ENCODE data around the gene UBA1. TPM values are rescaled to one million over a fixed set of nuclear protein-coding genes. Genes with fewer than 3 reads are reported as not detected.

UBA1 gene
- total RNA-seq, 4 donors from 2014 or later: 114 to 203 (median 146) TPM

- TF ChIP-seq POLR2A (IDR thresholded peaks at IDR 0.05) (no peak), CTCF (IDR thresholded peaks at IDR 0.05) (no peak)
- peaks cover 0 to 16% (median 0%) of the 10 kb centered on the region in 3 donors for H3K36me3 ChIP-seq
- peak in 1 of 3 donors; percentile 40 for DNase-seq
- H3K4me3 ChIP-seq: no peak overlapping the region
- H3K27ac ChIP-seq: no peak overlapping the region
- H3K4me1 ChIP-seq: no peaks in the 10 kb centered on the region
- no peaks in the 10 kb centered on the region for H3K27me3 ChIP-seq
- no peaks in the 10 kb centered on the region for H3K9me3 ChIP-seq
These were observed 36.8 kb upstream of the UBA1 start for GRCh38 chrX:47156611-47157520.

GRCh38 chrX:47158131-47158530 is 35.5 kb upstream of the UBA1 start:
- DNase-seq: peak in 1 of 3 donors; percentile 38
- peaks cover 0 to 16% (median 0%) of the 10 kb centered on the region in 3 donors for H3K36me3 ChIP-seq
- H3K4me1 ChIP-seq: no peaks in the 10 kb centered on the region
- H3K4me3 ChIP-seq: no peak overlapping the region
- no peaks in the 10 kb centered on the region for H3K27me3 ChIP-seq
- H3K27ac ChIP-seq: no peak overlapping the region
- no peaks in the 10 kb centered on the region for H3K9me3 ChIP-seq
- no peak for TF ChIP-seq CTCF (IDR thresholded peaks at IDR 0.05)
- TF ChIP-seq POLR2A (IDR thresholded peaks at IDR 0.05): no peak

GRCh38 chrX:47158781-47159180 is 34.8 kb upstream of the UBA1 start:
- no peaks in the 10 kb centered on the region for H3K9me3 ChIP-seq
- no peak for DNase-seq

GRCh38 chrX:47160781-47161180 is 32.8 kb upstream of the UBA1 start:
- TF ChIP-seq POLR2A (IDR thresholded peaks at IDR 0.05) (no peak), CTCF (IDR thresholded peaks at IDR 0.05) (no peak)

More at GRCh38 chrX:47158781-47159180, 34.8 kb upstream of the UBA1 start:
- no peaks in the 10 kb centered on the region for H3K4me1 ChIP-seq
- no peak overlapping the region for H3K4me3 ChIP-seq
- H3K36me3 ChIP-seq: peaks cover 0 to 16% (median 0%) of the 10 kb centered on the region in 3 donors
- no peaks in the 10 kb centered on the region for H3K27me3 ChIP-seq
- no peak for TF ChIP-seq CTCF (IDR thresholded peaks at IDR 0.05)
- TF ChIP-seq POLR2A (IDR thresholded peaks at IDR 0.05): no peak
- H3K27ac ChIP-seq: no peak overlapping the region

GRCh38 chrX:47162927-47163583 is 30.6 kb upstream of the UBA1 start:
- Histone ChIP-seq H3K4me1 (no peaks in the 10 kb centered on the region), H3K27ac (no peak overlapping the region), H3K27me3 (no peaks in the 10 kb centered on the region), H3K36me3 (peaks cover 0 to 7% (median 0%) of the 10 kb centered on the region in 3 donors), H3K9me3 (no peaks in the 10 kb centered on the region), H3K4me3 (no peak overlapping the region)
- no peak for TF ChIP-seq POLR2A (IDR thresholded peaks at IDR 0.05)
- TF ChIP-seq CTCF (IDR thresholded peaks at IDR 0.05): no peak
- DNase-seq: no peak

More at GRCh38 chrX:47160781-47161180, 32.8 kb upstream of the UBA1 start:
- peak in 1 of 3 donors; percentile 32 for DNase-seq
- no peak overlapping the region for H3K27ac ChIP-seq
- H3K27me3 ChIP-seq: no peaks in the 10 kb centered on the region
- H3K9me3 ChIP-seq: no peaks in the 10 kb centered on the region
- peaks cover 0 to 13% (median 0%) of the 10 kb centered on the region in 3 donors for H3K36me3 ChIP-seq
- no peak overlapping the region for H3K4me3 ChIP-seq
- no peaks in the 10 kb centered on the region for H3K4me1 ChIP-seq
